Measurements from ENCODE around the gene FKRP. TPM values are rescaled to one million over a fixed set of nuclear protein-coding genes. Genes with fewer than 3 reads are reported as not detected.

The FKRP gene
- total RNA-seq, 1 experiment from 2014 or later, result 24.1 TPM

- no peak for DNase-seq (ENCODE audit: low spot score)
Observed at GRCh38 chr19:46725036-46725820, 20.6 kb upstream of the FKRP start.

DNA sequence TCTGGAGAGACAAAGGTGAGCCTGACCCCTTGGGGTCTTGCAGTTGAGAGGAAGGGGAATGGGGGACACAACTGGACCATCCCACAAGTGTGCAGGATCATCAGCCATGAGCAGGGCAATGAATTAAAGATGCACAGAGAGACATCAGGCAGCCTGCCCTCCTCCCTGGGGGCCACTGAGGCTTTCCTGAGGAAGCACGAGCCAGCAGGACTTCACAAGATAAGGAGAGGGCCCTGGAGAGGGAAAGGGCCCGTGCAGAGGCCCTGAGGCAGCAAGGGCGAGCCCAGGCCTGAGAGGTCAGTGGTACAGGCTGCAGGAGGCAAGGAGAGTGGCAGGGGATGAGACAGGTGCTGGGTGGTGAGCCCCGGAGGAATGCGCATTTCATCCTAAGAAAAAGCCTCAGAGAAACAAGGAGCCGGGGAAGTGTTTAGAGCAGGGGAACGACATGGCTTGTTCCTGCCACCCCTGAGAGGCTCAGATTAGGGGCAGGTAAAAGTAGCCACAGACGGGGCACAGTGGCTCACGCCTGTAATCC is 19.9 kb upstream of the FKRP start:
- CTCF ChIA-PET, result no interaction called here
- POLR2A ChIA-PET, result no interaction called here
- TF ChIP-seq FOXJ3 (CRISPR knock-in tag; IDR thresholded peaks at IDR 0.05; ENCODE audit: borderline replicate concordance) (no peak), FOXK1 (CRISPR knock-in tag; IDR thresholded peaks at IDR 0.05) (no peak), AR (CRISPR knock-in tag; IDR thresholded peaks at IDR 0.05) (no peak), NR2C2 (CRISPR knock-in tag; IDR thresholded peaks at IDR 0.05) (no peak), CREB1 (CRISPR knock-in tag; IDR thresholded peaks at IDR 0.05) (no peak), ESRRA (CRISPR knock-in tag; IDR thresholded peaks at IDR 0.05; ENCODE audit: borderline replicate concordance) (no peak), ZNF138 (CRISPR knock-in tag; conservative IDR thresholded peaks at IDR 0.05) (no peak), NR3C1 (CRISPR knock-in tag; conservative IDR thresholded peaks at IDR 0.05; ENCODE audit: low read depth) (no peak), ATF6 (CRISPR knock-in tag; IDR thresholded peaks at IDR 0.05) (no peak), ERG (CRISPR knock-in tag; IDR thresholded peaks at IDR 0.05) (no peak), GABPB1 (CRISPR knock-in tag; IDR thresholded peaks at IDR 0.05) (no peak), ZNF416 (CRISPR knock-in tag; IDR thresholded peaks at IDR 0.05) (no peak), HMGA2 (CRISPR knock-in tag; IDR thresholded peaks at IDR 0.05) (no peak), JAZF1 (CRISPR knock-in tag; IDR thresholded peaks at IDR 0.05) (no peak)
- TF ChIP-seq, protein P1, sequence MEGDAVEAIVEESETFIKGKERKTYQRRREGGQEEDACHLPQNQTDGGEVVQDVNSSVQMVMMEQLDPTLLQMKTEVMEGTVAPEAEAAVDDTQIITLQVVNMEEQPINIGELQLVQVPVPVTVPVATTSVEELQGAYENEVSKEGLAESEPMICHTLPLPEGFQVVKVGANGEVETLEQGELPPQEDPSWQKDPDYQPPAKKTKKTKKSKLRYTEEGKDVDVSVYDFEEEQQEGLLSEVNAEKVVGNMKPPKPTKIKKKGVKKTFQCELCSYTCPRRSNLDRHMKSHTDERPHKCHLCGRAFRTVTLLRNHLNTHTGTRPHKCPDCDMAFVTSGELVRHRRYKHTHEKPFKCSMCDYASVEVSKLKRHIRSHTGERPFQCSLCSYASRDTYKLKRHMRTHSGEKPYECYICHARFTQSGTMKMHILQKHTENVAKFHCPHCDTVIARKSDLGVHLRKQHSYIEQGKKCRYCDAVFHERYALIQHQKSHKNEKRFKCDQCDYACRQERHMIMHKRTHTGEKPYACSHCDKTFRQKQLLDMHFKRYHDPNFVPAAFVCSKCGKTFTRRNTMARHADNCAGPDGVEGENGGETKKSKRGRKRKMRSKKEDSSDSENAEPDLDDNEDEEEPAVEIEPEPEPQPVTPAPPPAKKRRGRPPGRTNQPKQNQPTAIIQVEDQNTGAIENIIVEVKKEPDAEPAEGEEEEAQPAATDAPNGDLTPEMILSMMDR (IDR thresholded peaks at IDR 0.05), result no peak
- TF ChIP-seq, protein P2, sequence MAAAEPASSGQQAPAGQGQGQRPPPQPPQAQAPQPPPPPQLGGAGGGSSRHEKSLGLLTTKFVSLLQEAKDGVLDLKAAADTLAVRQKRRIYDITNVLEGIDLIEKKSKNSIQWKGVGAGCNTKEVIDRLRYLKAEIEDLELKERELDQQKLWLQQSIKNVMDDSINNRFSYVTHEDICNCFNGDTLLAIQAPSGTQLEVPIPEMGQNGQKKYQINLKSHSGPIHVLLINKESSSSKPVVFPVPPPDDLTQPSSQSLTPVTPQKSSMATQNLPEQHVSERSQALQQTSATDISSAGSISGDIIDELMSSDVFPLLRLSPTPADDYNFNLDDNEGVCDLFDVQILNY (CRISPR knock-in tag; IDR thresholded peaks at IDR 0.05), result no peak
- TF ChIP-seq, protein P3, sequence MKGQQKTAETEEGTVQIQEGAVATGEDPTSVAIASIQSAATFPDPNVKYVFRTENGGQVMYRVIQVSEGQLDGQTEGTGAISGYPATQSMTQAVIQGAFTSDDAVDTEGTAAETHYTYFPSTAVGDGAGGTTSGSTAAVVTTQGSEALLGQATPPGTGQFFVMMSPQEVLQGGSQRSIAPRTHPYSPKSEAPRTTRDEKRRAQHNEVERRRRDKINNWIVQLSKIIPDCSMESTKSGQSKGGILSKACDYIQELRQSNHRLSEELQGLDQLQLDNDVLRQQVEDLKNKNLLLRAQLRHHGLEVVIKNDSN (CRISPR knock-in tag; IDR thresholded peaks at IDR 0.05), result no peak
- Mint-ChIP-seq H3K36me3 (peaks cover 54% of the 10 kb centered on the region), H3K27me3 (ENCODE audit: low read depth) (no peaks in the 10 kb centered on the region; the same call in 1 of the 2 replicates), H3K4me3 (no peak overlapping the region), H3K4me1 (peaks cover 14% of the 10 kb centered on the region), H3K27ac (peak overlapping the region; percentile 89), H3K9me3 (no peaks in the 10 kb centered on the region)
- ATAC-seq (no peak), DNase-seq (ENCODE audit: low spot score) (no peak)

More at GRCh38 chr19:46725036-46725820, 20.6 kb upstream of the FKRP start:
- CTCF ChIA-PET, result interaction anchor here (0.5 to 1.2 kb wide), 2 partner anchors 29 to 144 kb away, joined by 3 to 4 read pairs; no protein-coding TSS in a partner anchor
- Mint-ChIP-seq H3K27ac (0 out of 2 replicates have a peak overlapping the region, but pooled peaks have one; percentile 89), H3K36me3 (peaks cover 51% of the 10 kb centered on the region), H3K4me3 (no peak overlapping the region), H3K9me3 (no peaks in the 10 kb centered on the region), H3K27me3 (ENCODE audit: low read depth) (no peaks in the 10 kb centered on the region; the same call in 1 of the 2 replicates), H3K4me1 (peaks cover 14% of the 10 kb centered on the region)
- POLR2A ChIA-PET, result interaction anchor here (0.6 kb wide), 1 partner anchor 97 kb away, joined by 6 read pairs; no protein-coding TSS in a partner anchor
- ATAC-seq, result no peak
- TF ChIP-seq FOXK1 (CRISPR knock-in tag; IDR thresholded peaks at IDR 0.05), result no peak
